BE2C (cell line): ENCODE measurements around the gene CDH11. TPM values are rescaled to one million over a fixed set of nuclear protein-coding genes. Genes with fewer than 3 reads are reported as not detected.

Experiments used
- DNase-seq: peaks from one replicate; pipeline ENCODE4 v3.0.0-alpha.2; 2020
- H3K27me3 ChIP-seq: fragments of 250-450 bp; sonication (Bioruptor Pico); 2 replicates; pipeline ENCODE4 v1.5.1; 2020; ENCODE audit warnings: mild to moderate bottlenecking
- H3K36me3 ChIP-seq: fragments of 250-450 bp; sonication (Bioruptor Pico); 2 replicates; pipeline ENCODE4 v1.5.1; 2020; ENCODE audit warnings: mild to moderate bottlenecking
- H3K4me1 ChIP-seq: fragments of 250-450 bp; sonication (Bioruptor Pico); 2 replicates; pipeline ENCODE4 v1.5.1; 2020
- H3K4me3 ChIP-seq: 2 replicates; pipeline ENCODE4 v1.5.1; 2011; ENCODE audit warnings: low read depth, low read length
- H3K9me3 ChIP-seq: fragments of 250-450 bp; sonication (Bioruptor Pico); 2 replicates; pipeline ENCODE4 v1.5.1; 2020
- CTCF ChIP-seq: IDR thresholded peaks from 2 replicates; pipeline ENCODE4 v1.5.1; 2012; ENCODE audit warnings: mild to moderate bottlenecking, low read depth, low read length
- polyA plus RNA-seq: library from polyadenylated mRNA; unstranded; fragments of >200 nt; gene quantifications from one replicate; pipeline ENCODE4 v1.2.1, GENCODE V29; 2012; ENCODE audit warnings: low read depth, missing spikeins; ENCODE audit not compliant: insufficient read length, insufficient read depth

CDH11 gene, protein sequence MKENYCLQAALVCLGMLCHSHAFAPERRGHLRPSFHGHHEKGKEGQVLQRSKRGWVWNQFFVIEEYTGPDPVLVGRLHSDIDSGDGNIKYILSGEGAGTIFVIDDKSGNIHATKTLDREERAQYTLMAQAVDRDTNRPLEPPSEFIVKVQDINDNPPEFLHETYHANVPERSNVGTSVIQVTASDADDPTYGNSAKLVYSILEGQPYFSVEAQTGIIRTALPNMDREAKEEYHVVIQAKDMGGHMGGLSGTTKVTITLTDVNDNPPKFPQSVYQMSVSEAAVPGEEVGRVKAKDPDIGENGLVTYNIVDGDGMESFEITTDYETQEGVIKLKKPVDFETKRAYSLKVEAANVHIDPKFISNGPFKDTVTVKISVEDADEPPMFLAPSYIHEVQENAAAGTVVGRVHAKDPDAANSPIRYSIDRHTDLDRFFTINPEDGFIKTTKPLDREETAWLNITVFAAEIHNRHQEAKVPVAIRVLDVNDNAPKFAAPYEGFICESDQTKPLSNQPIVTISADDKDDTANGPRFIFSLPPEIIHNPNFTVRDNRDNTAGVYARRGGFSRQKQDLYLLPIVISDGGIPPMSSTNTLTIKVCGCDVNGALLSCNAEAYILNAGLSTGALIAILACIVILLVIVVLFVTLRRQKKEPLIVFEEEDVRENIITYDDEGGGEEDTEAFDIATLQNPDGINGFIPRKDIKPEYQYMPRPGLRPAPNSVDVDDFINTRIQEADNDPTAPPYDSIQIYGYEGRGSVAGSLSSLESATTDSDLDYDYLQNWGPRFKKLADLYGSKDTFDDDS
- 2.3 TPM for polyA plus RNA-seq

DNA sequence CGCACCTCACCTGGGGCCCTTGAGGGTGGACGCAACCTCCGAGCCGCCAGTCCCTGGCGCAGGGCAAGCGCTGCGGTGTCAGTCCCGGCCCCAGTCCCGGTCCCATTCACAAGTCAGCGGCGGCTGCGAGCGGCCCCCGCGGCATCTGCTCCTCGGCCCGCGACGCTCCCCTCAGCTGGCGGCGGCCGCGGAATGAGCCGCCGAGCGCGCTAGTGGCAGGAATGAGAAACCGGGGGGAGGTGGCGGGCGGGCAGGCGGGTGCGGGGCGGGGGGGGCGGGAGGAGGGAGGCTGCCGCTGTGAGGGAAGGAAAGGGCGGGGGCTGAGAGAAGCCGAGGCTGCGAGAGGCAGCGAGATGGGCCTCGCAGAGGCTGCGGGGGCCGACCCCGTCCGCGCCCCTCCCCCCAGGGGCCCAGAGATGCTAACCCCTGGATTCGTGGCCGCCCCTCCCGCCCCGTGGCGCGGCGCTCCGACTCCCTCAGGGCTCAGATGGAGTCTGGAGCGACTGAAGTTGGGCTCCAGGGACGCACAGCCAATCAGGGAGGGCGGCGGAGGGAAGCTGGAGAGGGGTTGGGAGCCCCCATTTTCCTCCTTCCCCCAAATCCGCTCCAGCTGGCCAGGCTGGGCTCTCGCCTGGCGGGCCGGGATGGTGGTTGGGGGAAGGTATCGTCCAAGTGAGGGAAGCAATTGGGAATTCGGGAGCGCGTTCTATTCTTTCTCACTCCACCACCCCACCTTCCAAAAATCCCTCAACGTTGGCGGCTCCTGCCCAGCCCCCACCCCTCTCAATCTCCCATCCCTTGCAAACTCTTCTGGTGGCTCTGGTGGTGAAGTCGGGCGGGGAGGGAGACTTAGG is at the start of gene CDH11:
Gene CDH11 (minus strand): TSS at position 194 of the 854 bp plus-strand sequence. CDS start 117,194 bp downstream, outside the sequence.
- peaks cover 33% of the 10 kb centered on the region for H3K27me3 ChIP-seq
- no peaks in the 10 kb centered on the region for H3K36me3 ChIP-seq
- H3K4me3 ChIP-seq, result peak within 1 kb of the TSS; percentile 69
- H3K4me1 ChIP-seq, result no peaks in the 10 kb centered on the region; the same call in 1 of the 2 replicates
- H3K9me3 ChIP-seq, result no peaks in the 10 kb centered on the region
- no peak for TF ChIP-seq CTCF
- peak; percentile 51 for DNase-seq

DNA sequence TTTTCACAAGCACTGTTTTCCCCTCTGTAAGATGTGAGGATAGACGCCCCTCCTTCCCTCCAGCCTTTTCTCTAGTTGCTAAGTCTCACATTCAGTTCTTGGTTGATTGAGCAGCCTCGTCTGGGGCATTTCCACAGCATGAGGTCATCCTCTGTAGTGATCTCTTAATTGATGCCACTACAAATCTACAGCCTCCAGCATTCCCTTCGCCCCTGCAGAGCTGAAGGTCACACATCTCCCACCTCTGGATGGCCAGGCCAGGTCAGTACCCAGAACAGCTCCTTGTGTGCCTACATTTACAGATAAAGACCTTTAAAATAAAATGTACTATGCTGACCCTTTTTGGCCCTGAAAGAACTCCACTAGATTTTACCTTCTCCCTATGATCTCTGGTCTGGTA is 32.5 kb upstream of the CDH11 start:
- Histone ChIP-seq H3K4me3 (no peak overlapping the region), H3K36me3 (no peaks in the 10 kb centered on the region), H3K27me3 (no peaks in the 10 kb centered on the region), H3K4me1 (no peaks in the 10 kb centered on the region), H3K9me3 (no peaks in the 10 kb centered on the region)
- TF ChIP-seq CTCF, result no peak
- no peak for DNase-seq

- no peaks in the 10 kb centered on the region for H3K27me3 ChIP-seq
- no peaks in the 10 kb centered on the region for H3K4me1 ChIP-seq
- DNase-seq, result no peak
Observed at GRCh38 chr16:65153365-65154105, 31.7 kb upstream of the CDH11 start.

GRCh38 chr16:65148804-65149203 is 26.9 kb upstream of the CDH11 start:
- Histone ChIP-seq H3K9me3 (no peaks in the 10 kb centered on the region), H3K4me3 (no peak overlapping the region), H3K27me3 (no peaks in the 10 kb centered on the region; the same call in 1 of the 2 replicates), H3K36me3 (no peaks in the 10 kb centered on the region), H3K4me1 (no peaks in the 10 kb centered on the region)
- no peak for TF ChIP-seq CTCF
- no peak for DNase-seq

More at GRCh38 chr16:65153365-65154105, 31.7 kb upstream of the CDH11 start:
- no peaks in the 10 kb centered on the region for H3K36me3 ChIP-seq
- H3K9me3 ChIP-seq, result no peaks in the 10 kb centered on the region
- TF ChIP-seq CTCF, result no peak
- H3K4me3 ChIP-seq, result no peak overlapping the region

GRCh38 chr16:65142276-65142675 is 20.4 kb upstream of the CDH11 start:
- H3K9me3 ChIP-seq, result no peaks in the 10 kb centered on the region
- TF ChIP-seq CTCF, result no peak
- H3K27me3 ChIP-seq, result no peaks in the 10 kb centered on the region; the same call in 1 of the 2 replicates
- no peak overlapping the region for H3K4me3 ChIP-seq
- H3K36me3 ChIP-seq, result no peaks in the 10 kb centered on the region
- H3K4me1 ChIP-seq, result no peaks in the 10 kb centered on the region
- no peak for DNase-seq
